NCI-H510A treated with DMSO at 0.1 percent for 48 hours (cell line): Measurements from ENCODE around the gene PTER.

ENCODE experiments used
- DNase-seq: peaks from one replicate; lab custom pipeline; 2025; lab: John Stamatoyannopoulos, UW

PTER gene, protein sequence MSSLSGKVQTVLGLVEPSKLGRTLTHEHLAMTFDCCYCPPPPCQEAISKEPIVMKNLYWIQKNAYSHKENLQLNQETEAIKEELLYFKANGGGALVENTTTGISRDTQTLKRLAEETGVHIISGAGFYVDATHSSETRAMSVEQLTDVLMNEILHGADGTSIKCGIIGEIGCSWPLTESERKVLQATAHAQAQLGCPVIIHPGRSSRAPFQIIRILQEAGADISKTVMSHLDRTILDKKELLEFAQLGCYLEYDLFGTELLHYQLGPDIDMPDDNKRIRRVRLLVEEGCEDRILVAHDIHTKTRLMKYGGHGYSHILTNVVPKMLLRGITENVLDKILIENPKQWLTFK

DNA sequence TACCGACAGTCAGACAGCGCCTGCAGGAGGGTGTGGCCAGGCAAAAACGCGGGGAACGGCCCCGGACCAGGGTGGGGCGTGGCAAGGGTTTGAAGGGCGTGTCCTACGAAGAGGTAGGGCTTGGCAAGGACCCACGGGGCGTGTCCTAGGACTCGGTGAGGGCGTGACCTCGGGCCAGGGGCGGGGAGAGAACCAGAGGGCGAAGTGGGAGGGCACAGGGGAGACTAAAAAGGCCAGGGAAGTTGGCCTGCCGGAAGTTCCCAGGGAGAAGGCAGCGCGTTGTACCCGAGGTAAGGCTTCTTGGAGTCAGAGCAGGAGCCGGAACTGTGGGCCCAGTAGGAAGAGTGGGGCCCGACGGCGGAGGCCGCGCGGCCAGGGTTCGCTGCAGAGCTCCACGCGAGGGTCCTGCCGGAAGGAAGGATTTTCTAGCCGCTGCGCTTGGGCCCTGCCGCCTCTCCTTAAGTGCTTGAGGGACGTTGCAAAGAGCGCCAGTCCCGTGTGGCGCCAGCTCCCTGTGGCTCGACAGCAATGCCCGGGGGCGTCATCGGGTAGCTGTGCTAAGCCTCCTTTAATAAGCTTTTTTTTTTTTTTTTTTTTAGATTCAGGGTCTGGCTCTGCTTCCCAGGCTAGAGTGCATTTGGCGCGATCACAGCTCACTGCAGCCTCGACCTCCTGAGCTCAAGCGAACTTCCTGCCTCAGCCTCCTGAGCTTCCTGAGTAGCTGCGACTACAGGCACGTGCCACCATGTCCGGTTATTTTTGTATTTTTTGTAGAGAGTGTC lies at the start of gene PTER:
Gene PTER, plus strand, starts transcription at position 253 of the 782 bp plus-strand sequence. CDS start 47,375 bp downstream, outside the sequence.
- peak; percentile 82 for DNase-seq

DNA sequence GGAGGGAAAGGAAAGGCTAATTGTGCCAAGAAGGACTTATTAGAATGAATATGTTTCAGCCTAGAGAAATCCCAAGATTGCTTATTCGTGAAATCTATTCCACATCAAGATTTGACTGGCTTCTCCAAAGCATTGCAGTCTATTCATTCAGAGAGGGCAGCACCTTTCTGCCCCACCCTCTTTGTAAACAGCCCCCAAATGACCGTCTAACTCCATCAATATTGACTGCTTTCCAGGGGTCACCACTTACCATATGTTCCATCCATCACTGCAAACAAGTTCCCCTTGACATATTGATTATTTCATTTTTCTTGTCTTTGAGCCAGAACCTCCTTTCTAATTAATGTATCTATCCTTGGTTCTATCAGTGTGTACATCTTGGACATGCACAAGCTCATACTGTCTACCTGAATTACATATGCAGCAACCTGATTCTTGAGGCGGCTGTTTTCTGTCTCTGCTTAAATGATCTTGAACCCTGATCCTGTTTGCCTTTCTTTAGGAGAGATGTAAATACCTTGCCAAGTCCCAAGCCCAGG lies 44.2 kb upstream of the PTER start:
- no peak for DNase-seq

DNA sequence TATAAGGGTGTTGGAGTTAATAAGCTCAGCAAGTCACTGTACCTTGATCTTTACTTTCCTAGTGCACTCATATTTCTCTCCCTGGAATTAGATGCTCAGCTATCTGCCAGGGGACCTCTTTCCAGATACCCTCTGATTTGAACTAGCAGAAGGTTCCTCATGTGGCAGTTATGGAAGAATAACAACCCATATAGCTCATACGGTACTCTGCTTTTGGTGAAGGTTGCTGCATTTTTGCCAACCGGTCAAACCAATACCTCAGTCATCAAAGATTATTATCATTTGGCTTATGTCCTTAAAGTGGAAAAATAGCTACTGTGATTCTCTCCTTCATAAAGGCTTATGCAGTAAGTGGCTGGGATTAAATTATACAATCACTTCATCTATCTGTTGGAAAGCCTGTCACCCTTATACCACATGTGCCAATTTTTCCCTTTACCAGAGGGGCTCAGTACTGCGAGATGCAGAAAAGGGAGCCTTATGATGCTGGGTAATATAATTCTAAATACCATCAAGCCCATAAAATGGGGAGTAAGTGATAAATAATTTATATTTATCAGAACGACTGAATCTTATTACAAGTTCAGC lies 43.4 kb upstream of the PTER start:
- no peak for DNase-seq

DNA sequence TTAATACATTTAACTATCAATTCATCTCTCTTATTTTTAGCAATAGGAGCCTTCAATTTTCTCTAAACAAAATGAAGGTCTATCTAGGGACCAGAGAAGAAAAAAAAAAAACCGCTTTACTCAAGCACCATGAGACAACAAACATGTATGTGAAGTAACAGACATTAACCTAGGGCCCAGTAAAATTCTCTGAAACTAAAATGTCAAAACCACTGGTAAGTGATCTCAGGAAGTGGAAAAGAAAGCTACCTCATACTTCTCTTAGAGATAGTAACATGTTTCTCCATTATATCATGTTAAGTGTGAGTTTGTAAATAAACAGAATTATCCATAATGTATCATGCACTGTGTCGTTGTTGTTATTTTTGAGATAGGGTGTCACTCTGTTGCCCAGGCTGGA lies 35.4 kb upstream of the PTER start:
- DNase-seq: no peak

DNA sequence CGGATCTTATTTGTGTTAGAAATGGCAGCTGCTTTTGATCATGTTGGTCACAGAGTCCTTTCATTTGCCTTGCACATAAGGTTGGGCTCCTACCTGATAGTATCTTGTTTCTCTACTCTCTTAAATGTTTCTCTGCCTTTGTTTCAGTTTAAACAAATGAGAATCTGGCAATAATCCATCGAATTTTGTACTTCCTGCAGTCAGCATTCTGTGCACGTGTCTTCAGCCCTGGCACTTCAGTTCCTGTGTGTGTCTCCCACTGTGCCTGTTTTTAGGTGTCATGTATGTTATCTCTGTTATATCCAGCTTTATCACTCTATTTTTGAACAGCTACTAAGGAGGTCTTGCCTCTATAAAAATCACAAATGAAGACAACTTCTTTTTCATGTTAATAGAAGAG lies 28.4 kb upstream of the PTER start:
- no peak for DNase-seq

DNA sequence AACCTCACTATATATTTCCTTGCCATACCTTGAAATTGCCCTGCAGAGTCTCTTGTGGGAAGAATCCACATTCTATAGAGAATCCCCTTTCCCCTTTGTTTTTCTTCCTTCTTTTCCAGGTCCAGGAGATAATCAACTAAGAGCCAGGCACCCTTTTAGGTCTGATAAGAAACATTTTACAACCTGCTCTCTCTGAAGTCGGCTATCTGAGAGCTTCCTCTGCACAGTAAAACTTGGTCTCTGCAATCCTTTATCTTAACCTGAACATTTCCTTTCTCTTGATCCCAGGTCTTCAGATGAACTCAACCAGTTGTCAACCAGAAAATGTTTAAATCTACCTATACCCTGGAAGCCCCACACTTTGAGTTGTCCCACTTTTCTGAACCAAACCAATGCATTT lies 19.5 kb upstream of the PTER start:
- no peak for DNase-seq

DNA sequence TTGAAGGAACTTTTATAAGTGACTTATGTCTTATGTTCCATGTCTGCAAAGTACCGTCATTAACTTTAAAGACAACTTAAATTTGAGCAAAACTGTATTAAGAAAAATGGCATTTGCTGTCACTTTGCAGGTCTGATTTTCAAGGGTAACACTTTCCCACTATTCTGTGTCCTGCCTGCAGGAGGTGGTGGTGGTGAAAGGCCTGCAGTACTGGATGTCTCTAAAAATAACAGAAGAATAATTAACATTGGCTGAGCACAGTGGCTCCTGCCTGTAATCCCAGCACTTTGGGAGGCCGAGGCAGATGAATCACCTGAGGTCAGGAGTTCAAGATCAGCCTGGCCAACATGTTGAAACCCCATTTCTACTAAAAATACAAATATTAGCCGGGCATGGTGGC lies 13.2 kb upstream of the PTER start:
- no peak for DNase-seq

DNA sequence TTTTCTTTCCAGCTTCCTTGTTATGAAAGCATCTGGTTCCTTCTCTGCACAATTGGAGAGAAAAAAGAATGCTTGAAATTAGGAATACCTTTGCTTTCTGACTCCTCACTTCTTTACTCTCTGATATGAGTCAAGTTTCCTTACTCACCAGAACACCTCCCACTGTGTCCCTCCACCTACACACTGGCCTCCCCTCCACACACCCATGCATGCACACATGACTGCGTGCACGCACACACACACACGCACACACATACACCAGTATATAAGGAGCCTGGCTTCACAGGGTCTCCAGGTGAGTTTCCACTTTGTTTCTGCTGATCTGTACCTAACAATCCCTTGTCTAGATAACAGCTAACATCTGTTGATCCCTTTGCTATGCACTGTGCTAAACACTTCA lies 11.4 kb upstream of the PTER start:
- DNase-seq: no peak

DNA sequence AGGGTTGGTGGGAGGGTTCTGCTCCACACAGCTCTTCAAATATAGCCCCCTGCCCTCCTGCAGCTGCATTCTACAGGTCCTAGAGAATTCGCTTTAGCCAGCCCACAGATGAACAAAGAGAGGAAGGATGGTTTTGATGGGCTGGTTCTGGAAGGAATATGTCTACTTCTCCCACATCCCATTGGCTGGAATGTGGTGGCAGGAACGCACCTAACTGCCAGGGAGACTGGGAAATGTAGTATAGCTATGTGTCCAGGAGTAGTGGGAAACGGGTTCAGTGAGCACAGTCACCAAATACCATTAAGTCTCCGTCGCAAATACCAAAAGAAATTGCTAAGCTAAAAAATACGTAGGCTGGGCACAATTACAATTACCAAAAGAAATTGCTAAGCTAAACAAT lies 7.3 kb upstream of the PTER start:
- DNase-seq: no peak

DNA sequence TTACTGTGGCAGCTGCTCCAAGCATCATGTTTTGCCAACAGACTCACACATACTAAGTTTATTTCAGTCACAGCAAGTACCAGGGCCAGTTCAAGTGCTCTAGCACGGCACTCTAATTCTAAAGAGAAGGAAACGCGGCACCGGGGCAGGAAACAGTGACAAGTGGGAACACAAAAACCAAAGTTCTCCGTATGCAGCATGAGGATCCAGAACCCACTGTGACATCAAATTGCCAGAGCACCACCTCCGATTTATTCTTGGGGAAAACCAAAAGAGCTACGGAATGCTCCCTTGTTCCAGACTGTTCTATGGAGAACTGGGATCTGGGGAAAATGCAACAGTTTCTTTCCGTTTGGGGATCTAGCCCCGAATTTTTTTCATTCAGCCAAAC lies 448 bp upstream of the PTER start:
- peak; percentile 44 for DNase-seq

DNA sequence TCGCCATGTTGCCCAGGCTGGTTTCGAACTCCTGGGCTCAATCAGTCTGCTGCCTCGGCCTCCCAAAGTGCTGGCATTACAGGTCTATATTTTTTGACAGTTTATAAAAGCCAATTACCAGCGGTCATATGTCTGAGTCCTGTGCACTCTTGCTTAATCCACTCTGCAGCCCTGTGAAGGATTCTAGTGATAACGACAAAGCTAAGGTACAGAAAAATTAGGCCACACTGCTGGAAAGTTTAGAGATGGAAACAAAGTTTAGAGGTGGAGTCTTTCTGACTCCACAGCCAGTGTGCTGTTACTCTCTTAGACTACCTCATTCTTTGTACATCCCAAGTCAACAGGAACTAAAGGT lies 707 bp downstream of the PTER start:
- no peak for DNase-seq

DNA sequence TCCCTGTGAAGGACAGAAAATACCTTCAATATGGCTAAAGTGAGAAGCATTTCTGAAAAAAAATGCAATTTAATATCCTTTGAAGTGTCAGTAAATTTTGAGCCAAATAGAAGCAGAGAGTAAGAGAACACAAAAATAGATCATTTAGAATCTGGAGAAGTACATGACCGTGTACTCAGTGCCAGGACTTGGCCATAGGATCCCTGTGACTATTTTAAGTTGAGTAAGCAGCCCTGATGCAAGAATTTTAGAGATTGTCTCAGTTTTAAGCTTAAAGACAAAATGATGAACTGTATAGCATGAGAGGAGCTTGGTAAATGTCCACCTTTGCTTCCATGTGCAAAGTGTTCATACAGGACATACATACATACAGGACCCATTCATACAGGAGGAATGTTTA lies 2.5 kb downstream of the PTER start:
- DNase-seq: no peak

DNA sequence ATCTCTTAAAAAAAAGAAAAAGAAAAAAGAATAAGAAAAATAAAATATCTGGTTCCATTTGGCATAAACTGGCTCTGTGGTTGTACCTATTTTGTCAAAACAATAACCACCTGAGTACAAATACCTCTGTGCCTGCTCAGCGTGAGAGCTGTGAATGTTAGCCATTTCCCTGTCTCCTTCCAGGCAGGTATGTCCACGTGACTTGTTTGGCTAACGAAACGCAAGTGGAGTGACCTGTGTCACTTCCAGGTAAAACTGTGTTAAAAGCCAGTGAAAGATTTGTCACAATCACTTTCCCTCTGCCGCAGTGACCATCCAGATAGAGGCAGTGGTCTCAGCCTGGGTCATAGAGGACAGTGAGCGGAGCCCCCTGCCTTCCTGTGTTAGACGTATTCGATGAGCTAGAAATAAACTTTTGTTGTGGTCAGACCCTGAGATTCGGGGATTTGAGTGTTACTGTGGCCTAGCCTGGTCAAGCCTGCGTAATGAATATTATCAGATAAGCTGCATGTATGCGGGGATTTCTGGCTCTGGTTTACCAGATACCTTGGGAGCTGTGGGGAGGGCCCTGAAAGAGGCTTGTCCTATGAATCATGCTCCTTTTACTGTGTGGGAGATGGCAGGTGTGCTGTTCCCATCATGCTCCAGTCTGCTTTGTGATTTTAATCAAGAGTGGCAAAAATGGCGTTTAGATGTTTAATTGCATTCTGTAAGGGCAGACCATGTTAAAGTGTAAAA lies 3.8 kb downstream of the PTER start:
- no peak for DNase-seq

DNA sequence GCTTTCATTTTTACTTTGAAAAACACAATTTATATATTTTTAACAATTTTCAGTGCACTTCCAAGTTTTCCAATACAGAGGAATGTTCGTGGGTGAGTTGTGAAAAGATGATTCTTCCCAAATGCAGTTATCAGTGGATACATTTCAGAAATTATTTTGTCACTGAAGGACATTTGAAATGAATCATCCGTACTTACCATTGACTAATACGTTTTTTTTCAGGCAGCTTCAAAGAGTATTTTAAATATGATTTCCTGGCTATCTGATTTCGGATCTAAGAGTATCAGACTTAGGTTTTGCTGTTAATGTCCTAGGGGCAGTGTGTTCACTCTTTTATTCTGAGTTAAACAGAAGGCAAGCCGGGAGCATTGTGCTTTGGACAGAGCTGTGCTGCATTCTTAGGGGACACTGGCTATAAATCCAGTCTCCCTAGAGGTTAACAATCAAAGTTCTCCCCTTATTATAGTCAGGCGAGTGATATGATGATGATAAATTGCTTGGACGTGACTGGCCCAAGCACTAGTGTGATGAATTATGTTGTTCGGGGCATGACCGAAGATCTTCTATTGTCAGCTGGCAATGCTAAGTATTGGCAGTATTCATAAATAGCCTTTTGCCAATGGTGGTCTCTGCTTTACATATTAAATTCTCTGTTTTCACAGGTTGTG lies 4.5 kb downstream of the PTER start:
- no peak for DNase-seq

DNA sequence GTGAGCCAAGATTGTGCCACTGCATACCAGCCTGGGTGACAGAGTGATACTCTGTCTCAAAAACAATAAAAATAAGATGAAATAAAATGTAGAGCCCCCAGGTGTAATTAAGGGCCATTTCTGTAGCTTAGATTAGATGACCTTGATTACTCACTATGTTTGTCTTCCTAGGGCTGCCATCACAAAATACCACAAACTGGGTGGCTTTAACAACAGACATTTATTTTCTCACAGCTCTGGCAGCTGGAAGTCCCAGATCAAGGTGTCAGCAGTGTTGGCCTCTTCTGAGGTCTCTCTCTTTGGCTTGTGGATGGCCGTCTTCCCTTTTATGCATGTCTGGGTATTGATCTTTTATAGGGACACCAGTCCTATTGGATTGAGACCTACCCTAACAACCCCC lies 6.1 kb downstream of the PTER start:
- DNase-seq: no peak

DNA sequence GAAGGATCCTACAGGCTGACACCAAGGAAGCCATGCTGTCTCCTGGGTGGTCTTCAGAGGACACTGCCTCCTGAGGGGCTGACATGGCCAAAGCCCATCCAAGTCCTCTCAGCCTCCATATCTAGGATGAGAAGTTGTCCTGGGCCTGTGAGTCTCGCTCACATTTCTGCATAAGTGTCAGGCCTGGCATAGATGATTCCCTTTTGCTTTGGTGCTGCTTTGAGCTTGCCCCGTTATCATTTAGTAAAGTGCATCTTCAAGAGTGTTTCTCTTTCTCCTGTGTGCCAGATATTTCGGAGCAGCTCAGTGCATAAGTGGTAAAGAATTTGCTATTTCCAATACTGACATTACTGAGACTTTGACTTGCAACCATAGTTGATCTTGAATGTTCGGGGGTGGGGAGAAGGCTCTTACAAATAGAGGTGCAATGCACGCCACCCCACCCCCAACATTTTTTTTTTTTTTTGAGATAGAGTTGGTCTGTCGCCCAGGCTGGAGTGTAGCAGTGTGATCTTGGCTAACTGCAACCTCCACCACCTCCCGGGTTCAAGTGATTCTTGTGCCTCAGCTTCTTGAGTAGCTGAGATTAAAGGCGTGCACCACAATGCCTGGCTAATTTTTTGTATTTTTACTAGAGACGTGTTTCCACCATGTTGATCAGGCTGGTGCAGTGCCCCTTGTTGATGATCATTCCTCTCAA lies 9.1 kb downstream of the PTER start:
- DNase-seq: no peak

DNA sequence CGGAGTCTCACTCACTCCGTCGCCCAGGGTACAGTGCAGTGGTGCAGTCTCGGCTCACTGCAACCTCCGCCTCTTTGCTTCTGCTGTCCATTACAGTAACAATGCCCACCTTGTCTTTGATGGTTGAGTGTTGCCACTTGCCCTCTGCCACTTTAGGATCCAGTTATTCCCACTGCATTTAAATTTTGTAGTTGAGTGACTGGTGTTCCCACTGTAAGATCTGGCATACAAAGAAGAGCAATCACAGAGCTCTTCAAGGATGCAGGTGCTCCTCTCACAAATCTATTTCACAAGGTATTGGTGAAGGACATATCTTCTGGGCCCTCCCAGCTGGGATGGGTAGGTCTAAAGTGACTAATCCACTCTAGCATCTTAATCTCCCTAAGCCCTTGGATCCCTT lies 12.6 kb downstream of the PTER start:
- no peak for DNase-seq

DNA sequence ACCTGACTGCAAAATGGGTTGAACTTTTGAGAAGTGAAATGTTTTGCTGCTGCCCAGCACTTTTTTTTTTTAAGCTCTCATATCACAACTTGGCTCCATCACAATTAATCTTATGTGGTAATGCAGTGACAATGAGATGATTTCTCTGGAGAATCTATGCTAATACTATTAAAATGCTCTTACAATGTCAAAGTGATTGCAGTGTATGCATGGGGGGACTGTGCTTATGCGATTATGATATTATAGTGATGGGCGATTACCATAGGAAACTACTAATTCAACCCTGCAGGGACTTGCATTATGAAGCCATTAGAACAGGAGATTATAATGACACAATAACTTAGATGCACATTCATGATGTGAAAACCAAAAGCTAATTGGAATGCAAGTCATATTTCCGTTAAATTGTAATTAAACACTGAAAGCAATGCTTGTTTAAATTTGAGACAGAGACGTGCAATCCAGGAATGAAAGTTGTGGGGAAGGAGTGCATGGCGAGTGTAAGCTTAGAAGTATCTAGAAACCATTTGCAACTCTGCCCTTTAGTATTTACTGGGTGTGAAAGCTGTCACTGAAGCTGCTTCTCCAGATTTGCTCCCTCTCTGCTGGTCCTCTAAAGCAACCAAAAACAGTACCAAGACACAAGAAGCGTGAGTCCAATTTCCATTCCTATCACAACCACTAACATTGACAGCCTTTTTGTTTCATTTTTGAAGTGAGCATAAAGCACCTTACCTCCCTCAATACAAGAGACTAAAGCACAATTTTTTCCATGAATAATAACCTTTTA lies 21.6 kb downstream of the PTER start:
- no peak for DNase-seq

DNA sequence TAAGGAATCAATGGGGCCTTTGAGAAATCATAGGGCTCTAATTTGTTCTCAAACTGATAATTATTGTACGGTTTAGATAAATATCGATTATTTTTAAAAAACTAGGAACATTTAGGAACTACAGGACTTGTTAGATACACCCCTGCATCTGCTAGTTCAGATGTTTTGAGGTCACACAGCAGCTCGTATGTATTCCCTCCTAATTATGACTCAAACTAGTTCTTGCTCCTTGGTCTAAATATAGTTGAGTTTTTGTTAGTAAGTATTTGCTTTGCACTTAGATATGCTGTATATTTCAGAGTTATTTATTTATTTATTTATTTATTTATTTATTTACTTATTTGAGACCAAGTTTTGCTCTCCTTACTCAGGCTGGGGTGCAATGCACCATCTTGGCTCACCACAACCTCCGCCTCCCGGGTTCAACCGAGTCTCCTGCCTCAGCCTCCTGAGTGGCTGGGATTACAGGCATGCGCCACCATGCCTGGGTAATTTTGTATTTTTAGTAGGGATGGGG lies 22.7 kb downstream of the PTER start:
- no peak for DNase-seq

DNA sequence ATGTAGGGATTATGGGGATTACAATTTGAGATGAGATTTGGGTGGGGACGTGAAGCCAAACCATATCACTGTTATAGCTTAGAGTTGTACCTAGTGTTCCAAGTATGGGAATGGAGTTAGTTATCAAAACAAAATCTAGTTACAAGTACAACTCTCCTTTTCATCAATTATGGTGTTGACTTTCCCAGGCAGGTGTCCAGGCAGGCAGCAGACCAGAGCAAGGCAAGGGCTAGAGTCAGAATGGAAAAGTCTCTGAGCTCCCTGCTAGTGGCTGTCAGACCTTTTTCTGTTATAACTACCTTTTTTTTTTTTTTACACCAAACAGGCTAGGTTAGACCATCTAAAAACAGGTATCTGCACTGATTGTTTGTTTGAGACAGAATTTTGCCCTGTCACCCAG lies 29.2 kb downstream of the PTER start:
- DNase-seq: no peak
